Smooth muscle cell (in vitro differentiated cells): ENCODE results near the gene USP31. TPM values are rescaled to one million over a fixed set of nuclear protein-coding genes. Genes with fewer than 3 reads are reported as not detected.

Experiments
- DNase-seq: peaks from one replicate; lab custom pipeline; 2025; ENCODE audit not compliant: unreplicated experiment; lab: John Stamatoyannopoulos, UW
- H2AFZ ChIP-seq: fragments of 200-600 bp; sonication (generic); 2 replicates; pipeline ENCODE4 v1.6.0; 2016; ENCODE audit warnings: antibody characterized with exemption, low read depth, mild to moderate bottlenecking
- H3F3A ChIP-seq: fragments of 200-600 bp; sonication (generic); 2 replicates; pipeline ENCODE4 v1.6.0; 2017; ENCODE audit warnings: antibody characterized with exemption, low read depth
- H3K27ac ChIP-seq: fragments of 200-600 bp; sonication (generic); 2 replicates; pipeline ENCODE4 v1.5.1; 2016; ENCODE audit warnings: low read depth, mild to moderate bottlenecking
- H3K27me3 ChIP-seq: fragments of 200-600 bp; sonication (generic); 2 replicates; pipeline ENCODE4 v1.6.1; 2016; ENCODE audit warnings: low read depth, mild to moderate bottlenecking
- H3K36me3 ChIP-seq: fragments of 200-600 bp; sonication (generic); 2 replicates; pipeline ENCODE4 v1.5.1; 2016; ENCODE audit warnings: low read depth
- H3K4me1 ChIP-seq: fragments of 200-600 bp; sonication (generic); 2 replicates; pipeline ENCODE4 v1.5.1; 2016; ENCODE audit warnings: low read depth
- H3K4me2 ChIP-seq: fragments of 200-600 bp; sonication (generic); 2 replicates; pipeline ENCODE4 v1.6.0; 2016; ENCODE audit warnings: mild to moderate bottlenecking
- H3K4me3 ChIP-seq: fragments of 200-600 bp; sonication (generic); 2 replicates; pipeline ENCODE4 v1.5.1; 2016; ENCODE audit warnings: mild to moderate bottlenecking
- H3K79me2 ChIP-seq: fragments of 200-600 bp; sonication (generic); 2 replicates; pipeline ENCODE4 v1.6.0; 2016; ENCODE audit warnings: low read depth, mild to moderate bottlenecking
- H3K9ac ChIP-seq: fragments of 200-600 bp; sonication (generic); 2 replicates; pipeline ENCODE4 v1.6.0; 2016; ENCODE audit warnings: low read depth
- H3K9me3 ChIP-seq: fragments of 200-600 bp; sonication (generic); replicated peaks from 2 replicates; pipeline ENCODE4 v1.5.1; 2016; ENCODE audit warnings: low read depth
- H4K20me1 ChIP-seq: fragments of 200-600 bp; sonication (generic); 2 replicates; pipeline ENCODE4 v1.6.0; 2016; ENCODE audit warnings: low read depth
- WGBS: methylation state at CpG from one replicate; pipeline ENCODE4 v1.1.7; 2016; ENCODE audit warnings: low lambda C conversion rate; 5-methylcytosine and 5-hydroxymethylcytosine counted together
- polyA plus RNA-seq: library from polyadenylated mRNA; unstranded; fragments of >200 nt; fragmentation: Nextera tagmentation; extraction: Ambion mirVana; gene quantifications from 2 replicates; pipeline ENCODE4 v1.2.1, GENCODE V29; 2016
- total RNA-seq: library from RNA; depleted of rRNA; stranded (reverse); fragments of >200 nt; gene quantifications from 2 replicates; pipeline ENCODE4 v1.2.3, GENCODE V29; 2014
- TF ChIP-seq, protein P1 (sequence below): fragments of 200-600 bp; sonication (generic); IDR thresholded peaks from 2 replicates; pipeline ENCODE4 v1.5.1; 2017; ENCODE audit warnings: borderline replicate concordance, mild to moderate bottlenecking, antibody characterized with exemption; ENCODE audit not compliant: insufficient read depth, poor library complexity, severe bottlenecking

USP31 gene
- total and polyA plus RNA-seq, 2 experiments from 2014 or later = 2.7 to 5.7 TPM

GRCh38 chr16:23124315-23124714 is 24.9 kb downstream of the USP31 start:
- no peaks in the 10 kb centered on the region for H3F3A ChIP-seq
- peaks cover 68% of the 10 kb centered on the region for H3K79me2 ChIP-seq
- H2AFZ ChIP-seq = no peak overlapping the region
- H3K27me3 ChIP-seq = no peaks in the 10 kb centered on the region
- H3K4me1 ChIP-seq = peaks cover 8% of the 10 kb centered on the region
- H3K27ac ChIP-seq = no peak overlapping the region
- no peaks in the 10 kb centered on the region for H3K36me3 ChIP-seq
- H3K4me3 ChIP-seq = no peak overlapping the region
- WGBS = 64% methylated on average over 8 of the region's 8 CpGs
- no peak overlapping the region for H3K9ac ChIP-seq
- TF ChIP-seq, protein P1, sequence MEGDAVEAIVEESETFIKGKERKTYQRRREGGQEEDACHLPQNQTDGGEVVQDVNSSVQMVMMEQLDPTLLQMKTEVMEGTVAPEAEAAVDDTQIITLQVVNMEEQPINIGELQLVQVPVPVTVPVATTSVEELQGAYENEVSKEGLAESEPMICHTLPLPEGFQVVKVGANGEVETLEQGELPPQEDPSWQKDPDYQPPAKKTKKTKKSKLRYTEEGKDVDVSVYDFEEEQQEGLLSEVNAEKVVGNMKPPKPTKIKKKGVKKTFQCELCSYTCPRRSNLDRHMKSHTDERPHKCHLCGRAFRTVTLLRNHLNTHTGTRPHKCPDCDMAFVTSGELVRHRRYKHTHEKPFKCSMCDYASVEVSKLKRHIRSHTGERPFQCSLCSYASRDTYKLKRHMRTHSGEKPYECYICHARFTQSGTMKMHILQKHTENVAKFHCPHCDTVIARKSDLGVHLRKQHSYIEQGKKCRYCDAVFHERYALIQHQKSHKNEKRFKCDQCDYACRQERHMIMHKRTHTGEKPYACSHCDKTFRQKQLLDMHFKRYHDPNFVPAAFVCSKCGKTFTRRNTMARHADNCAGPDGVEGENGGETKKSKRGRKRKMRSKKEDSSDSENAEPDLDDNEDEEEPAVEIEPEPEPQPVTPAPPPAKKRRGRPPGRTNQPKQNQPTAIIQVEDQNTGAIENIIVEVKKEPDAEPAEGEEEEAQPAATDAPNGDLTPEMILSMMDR = no peak
- no peak for DNase-seq
- H3K4me2 ChIP-seq = no peak overlapping the region
- H4K20me1 ChIP-seq = peaks cover 93% of the 10 kb centered on the region
- H3K9me3 ChIP-seq = no peaks in the 10 kb centered on the region

DNA sequence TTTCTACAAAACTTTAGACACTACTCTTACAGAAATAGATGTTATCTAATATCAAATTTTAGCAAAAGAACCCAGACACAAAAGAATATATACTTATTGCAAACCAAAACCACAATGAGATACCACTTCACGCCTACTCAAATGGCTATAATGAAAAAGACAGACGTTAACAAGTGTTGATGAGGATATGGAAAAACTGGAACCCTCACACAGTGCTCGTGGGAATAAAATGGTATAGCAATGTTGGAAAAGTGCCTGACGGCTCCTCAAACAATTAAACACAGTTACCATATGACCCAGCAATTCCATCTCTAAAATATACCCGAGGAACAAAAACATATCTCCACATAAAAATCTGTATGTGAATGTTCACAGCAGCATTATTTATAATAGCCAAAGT is 27.1 kb downstream of the USP31 start:
- Histone ChIP-seq H3K9ac (no peak overlapping the region), H4K20me1 (peaks cover 92% of the 10 kb centered on the region), H3K4me1 (peaks cover 8% of the 10 kb centered on the region), H2AFZ (no peak overlapping the region), H3K9me3 (no peaks in the 10 kb centered on the region), H3K4me2 (no peak overlapping the region), H3K4me3 (no peak overlapping the region), H3K27ac (no peak overlapping the region), H3K27me3 (no peaks in the 10 kb centered on the region), H3F3A (no peaks in the 10 kb centered on the region), H3K79me2 (peaks cover 72% of the 10 kb centered on the region), H3K36me3 (no peaks in the 10 kb centered on the region)
- DNase-seq = no peak
- 77% methylated on average over 5 of the region's 5 CpGs for WGBS
- TF ChIP-seq, protein P1 = no peak

- H3K27ac ChIP-seq = no peak overlapping the region
- no peaks in the 10 kb centered on the region for H3K9me3 ChIP-seq
- 76% methylated on average over 3 of the region's 3 CpGs for WGBS
- no peak for DNase-seq
- peaks cover 92% of the 10 kb centered on the region for H4K20me1 ChIP-seq
- no peak overlapping the region for H3K4me3 ChIP-seq
- no peak overlapping the region for H3K9ac ChIP-seq
- peaks cover 76% of the 10 kb centered on the region for H3K79me2 ChIP-seq
- peaks cover 8% of the 10 kb centered on the region for H3K4me1 ChIP-seq
- no peak overlapping the region for H3K4me2 ChIP-seq
- no peak overlapping the region for H2AFZ ChIP-seq
- TF ChIP-seq, protein P1 = no peak
- H3F3A ChIP-seq = no peaks in the 10 kb centered on the region
- H3K27me3 ChIP-seq = no peaks in the 10 kb centered on the region
- no peaks in the 10 kb centered on the region for H3K36me3 ChIP-seq
These were observed 28.2 kb downstream of the USP31 start for GRCh38 chr16:23121024-23121423.

GRCh38 chr16:23120562-23120961 is 28.7 kb downstream of the USP31 start:
- TF ChIP-seq, protein P1 = no peak
- no peaks in the 10 kb centered on the region for H3K36me3 ChIP-seq
- H2AFZ ChIP-seq = no peak overlapping the region
- no peak overlapping the region for H3K4me2 ChIP-seq
- no peak overlapping the region for H3K27ac ChIP-seq
- H3K9ac ChIP-seq = no peak overlapping the region
- no peak for DNase-seq
- H3K27me3 ChIP-seq = no peaks in the 10 kb centered on the region
- H3K79me2 ChIP-seq = peaks cover 73% of the 10 kb centered on the region
- H3K4me1 ChIP-seq = peaks cover 8% of the 10 kb centered on the region
- peaks cover 90% of the 10 kb centered on the region for H4K20me1 ChIP-seq
- H3F3A ChIP-seq = no peaks in the 10 kb centered on the region
- no peak overlapping the region for H3K4me3 ChIP-seq
- H3K9me3 ChIP-seq = no peaks in the 10 kb centered on the region
- WGBS = 91% methylated on average over 4 of the region's 4 CpGs
